Measurements from ENCODE around the gene FOXA2.

FOXA2 gene

DNA sequence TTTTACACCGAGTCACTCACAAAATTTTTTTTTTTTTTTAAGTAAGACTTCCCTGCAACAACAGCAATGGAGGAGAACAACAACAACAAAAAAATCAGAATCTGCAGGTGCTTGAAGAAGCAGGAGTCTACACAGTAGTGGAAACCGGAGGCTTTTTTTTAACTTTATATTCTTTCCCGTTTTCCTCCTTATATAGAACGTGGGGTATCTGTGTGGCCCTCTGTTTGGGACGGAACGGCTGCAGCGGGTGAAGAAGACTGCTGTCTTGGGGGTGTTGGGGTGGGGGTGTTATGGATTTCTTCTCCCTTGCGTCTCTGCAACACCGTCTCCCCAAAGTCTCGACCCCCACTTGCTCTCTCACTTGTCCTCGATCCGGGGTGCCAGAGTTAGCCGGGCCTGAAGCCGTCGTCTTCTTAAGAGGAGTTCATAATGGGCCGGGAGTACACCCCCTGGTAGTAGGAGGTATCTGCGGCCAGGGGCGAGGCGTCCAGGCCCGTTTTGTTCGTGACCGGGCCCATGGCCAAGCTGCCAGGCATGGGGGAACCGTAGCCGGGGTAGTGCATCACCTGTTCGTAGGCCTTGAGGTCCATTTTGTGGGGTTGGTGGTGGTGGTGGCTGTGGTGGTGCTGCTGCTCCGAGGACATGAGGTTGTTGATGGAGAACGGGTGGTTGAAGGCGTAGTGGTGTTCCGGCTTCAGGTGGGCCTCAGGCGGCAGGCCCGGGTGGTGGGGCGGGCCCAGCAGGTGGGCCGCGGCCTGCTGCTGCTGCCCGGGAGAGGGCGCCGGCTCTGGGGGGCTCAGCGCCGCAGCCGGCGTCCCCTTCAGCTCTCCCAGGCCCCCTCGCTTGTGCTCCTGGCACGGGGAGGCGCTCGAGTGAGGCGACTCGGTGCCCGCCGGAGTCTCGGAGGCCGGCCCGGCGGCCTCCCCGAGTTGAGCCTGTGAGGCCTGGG is 2.7 kb downstream of the FOXA2 start:
- no peaks in the 10 kb centered on the region for H3K36me3 Mint-ChIP-seq (ENCODE audit: insufficient read depth)
- no peaks in the 10 kb centered on the region for H3K4me1 Mint-ChIP-seq
- peak overlapping the region; percentile 59 for H3K27ac Mint-ChIP-seq (ENCODE audit: low read depth)
- DNase-seq (ENCODE audit: low spot score in 2 of 2) (no peak), ATAC-seq (replicated peaks; ENCODE audit: extremely low read depth, poor library complexity, severe bottlenecking) (no peak)
- H3K4me3 Mint-ChIP-seq, result no peak overlapping the region
- H3K9me3 Mint-ChIP-seq, result no peaks in the 10 kb centered on the region
- H3K27me3 Mint-ChIP-seq, result peaks cover 64% of the 10 kb centered on the region

DNA sequence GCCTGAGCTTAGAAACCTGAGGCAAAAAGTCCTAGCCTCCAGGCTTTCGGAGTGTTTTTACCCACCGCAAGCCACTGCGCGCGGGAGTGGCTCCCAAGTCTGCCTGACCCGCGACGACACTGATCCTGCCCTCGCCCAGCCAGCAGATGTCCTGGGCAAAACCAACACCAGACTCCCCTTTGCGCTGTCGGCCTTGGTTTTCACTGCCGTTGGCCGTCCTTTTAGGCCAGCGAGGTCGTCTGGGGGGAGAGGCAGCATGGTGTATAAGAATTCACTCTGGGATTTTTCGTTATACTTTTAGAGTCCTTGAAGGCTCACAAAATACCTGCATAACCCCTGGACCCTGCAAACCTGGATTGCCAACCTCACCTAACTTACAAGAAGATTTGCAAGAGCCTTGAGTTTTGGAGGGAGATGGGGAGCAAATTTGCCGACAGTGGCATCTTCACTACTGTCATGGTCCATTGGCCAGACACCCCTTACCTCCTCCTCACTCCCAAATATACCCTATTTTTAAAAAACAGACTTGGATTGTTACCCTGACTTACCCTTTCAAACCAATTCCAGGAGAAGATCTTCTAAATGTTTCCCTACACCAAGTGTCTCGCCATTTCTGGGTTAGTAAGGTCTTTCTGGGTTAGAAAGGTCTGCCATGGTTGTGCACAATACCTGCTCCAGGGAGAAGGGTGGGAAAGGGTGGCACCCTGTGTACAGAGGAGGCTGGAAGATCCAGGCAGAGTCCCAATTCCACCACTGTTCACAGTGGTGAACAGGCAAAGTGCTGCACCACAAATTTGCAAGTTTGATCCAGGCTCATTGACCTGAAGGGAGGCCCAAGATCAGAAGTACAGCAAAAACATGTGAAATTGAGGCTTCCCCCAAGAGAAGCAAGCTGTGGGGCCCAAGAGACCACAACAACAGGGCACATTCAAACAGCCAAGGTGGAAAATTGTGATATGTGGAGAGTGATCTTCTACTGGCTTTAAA is 4.4 kb downstream of the FOXA2 start:
- H3K4me3 Mint-ChIP-seq, result no peak overlapping the region
- H3K27ac Mint-ChIP-seq (ENCODE audit: low read depth), result no peak overlapping the region
- peaks cover 3% of the 10 kb centered on the region for H3K9me3 Mint-ChIP-seq
- DNase-seq (ENCODE audit: low spot score in 2 of 2), result no peak
- H3K36me3 Mint-ChIP-seq (ENCODE audit: insufficient read depth), result no peaks in the 10 kb centered on the region
- no peaks in the 10 kb centered on the region for H3K4me1 Mint-ChIP-seq
- ATAC-seq (replicated peaks; ENCODE audit: extremely low read depth, poor library complexity, severe bottlenecking), result no peak
- H3K27me3 Mint-ChIP-seq, result peaks cover 67% of the 10 kb centered on the region

DNA sequence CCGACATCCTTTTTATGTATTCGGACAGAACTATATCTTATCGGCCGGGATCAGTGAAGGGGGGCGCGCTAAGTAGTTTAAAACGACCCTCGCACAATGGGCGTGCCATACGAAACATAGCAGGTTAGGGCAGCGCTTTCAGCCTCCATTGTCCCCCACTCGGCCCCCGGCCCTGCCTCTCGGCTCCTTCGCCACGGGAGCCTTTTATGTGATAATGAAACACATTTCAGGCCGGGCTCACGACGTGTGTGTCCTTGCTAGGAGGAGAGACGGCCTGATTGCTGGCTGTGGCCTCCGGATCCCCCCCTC is 5.3 kb downstream of the FOXA2 start:
- ATAC-seq (replicated peaks; ENCODE audit: extremely low read depth, poor library complexity, severe bottlenecking) (no peak), DNase-seq (ENCODE audit: low spot score in 2 of 2) (no peak)
- H3K4me3 Mint-ChIP-seq, result no peak overlapping the region
- no peaks in the 10 kb centered on the region for H3K36me3 Mint-ChIP-seq (ENCODE audit: insufficient read depth)
- H3K27me3 Mint-ChIP-seq, result peaks cover 74% of the 10 kb centered on the region
- H3K27ac Mint-ChIP-seq (ENCODE audit: low read depth), result no peak overlapping the region
- H3K9me3 Mint-ChIP-seq, result peaks cover 5% of the 10 kb centered on the region
- H3K4me1 Mint-ChIP-seq, result no peaks in the 10 kb centered on the region

DNA sequence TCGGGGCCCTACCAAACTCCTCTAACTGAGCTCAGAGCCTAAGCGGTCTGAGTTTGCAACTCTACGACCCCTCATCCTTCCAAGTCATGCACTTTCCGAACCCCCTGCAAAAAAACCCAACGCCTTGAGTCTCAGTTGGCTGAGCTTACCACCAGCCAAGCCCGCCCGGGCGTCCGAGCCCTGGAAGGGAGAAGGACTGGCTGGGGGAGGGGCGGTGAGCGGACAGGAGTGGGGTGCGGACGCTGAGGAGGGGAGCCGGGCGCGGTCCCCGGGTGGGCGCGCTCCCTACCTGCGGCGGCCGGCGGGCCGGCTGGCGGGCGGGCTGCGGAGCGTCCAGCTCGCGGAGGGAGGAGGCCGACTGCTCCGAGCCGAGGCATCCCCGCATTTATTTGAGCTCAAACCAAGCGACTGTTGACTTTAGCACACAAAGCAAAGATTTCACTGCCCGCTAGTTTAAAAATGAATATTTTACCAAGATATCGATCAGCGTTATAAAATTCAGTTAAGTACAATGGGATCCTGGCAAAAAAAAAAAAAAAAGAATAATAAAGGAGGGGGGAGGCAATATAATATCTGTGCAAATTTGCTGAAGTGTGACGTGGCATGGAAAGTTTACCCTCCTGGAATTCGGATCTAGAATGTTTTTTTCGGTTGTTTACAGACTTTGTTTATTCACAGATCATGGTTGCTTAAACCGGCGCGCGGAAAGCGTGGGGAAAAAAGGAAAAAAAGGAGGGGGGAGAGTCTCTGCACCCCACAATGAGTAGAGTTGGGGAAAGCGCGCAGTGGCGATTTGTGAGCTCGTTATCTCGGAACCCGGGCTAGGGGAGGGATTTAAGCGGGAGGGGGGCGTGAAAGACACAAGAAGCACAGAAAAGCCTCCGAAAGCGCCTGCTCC is 5.9 kb downstream of the FOXA2 start:
- H3K4me1 Mint-ChIP-seq, result no peaks in the 10 kb centered on the region
- H3K27me3 Mint-ChIP-seq, result peaks cover 74% of the 10 kb centered on the region
- H3K9me3 Mint-ChIP-seq, result peaks cover 5% of the 10 kb centered on the region
- DNase-seq (ENCODE audit: low spot score in 2 of 2), result no peak
- H3K27ac Mint-ChIP-seq (ENCODE audit: low read depth), result no peak overlapping the region
- H3K36me3 Mint-ChIP-seq (ENCODE audit: insufficient read depth), result no peaks in the 10 kb centered on the region
- H3K4me3 Mint-ChIP-seq, result no peak overlapping the region
- no peak for ATAC-seq (replicated peaks; ENCODE audit: extremely low read depth, poor library complexity, severe bottlenecking)

DNA sequence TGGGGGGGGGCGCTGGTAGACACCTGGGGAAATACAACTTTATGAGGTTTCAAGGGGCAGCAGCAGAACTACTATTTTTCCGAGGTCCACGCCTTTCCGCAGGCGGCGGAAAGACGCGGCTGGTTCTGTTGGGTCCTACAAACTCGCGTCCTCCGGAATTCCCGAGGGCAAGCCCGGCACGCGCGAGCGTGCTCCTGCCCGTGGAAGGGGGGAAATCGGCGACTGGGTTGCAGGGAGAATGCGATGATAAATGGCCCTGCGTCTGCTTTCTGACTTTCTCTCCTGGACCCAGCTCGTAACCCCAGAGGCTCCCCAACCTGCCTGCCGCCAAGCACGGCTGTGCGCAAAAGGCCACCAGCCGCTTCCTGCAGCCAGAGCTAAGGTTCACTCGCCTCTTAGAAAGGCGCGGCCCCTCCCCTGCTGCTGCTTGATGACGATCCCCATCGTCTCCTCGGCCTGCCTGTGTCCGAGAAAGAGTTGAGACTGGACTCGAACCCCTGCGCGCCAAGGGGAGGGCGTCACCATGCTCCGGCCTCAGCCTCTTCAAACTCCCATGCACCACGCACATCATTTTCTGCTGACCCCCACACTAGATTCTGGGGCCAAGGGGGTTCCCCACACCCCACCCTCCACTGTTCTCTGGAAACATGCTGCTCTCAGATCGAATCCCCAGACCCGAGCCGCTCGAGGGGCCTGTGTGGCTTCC is 6.7 kb downstream of the FOXA2 start:
- no peaks in the 10 kb centered on the region for H3K4me1 Mint-ChIP-seq
- H3K9me3 Mint-ChIP-seq, result peaks cover 5% of the 10 kb centered on the region
- no peaks in the 10 kb centered on the region for H3K36me3 Mint-ChIP-seq (ENCODE audit: insufficient read depth)
- H3K4me3 Mint-ChIP-seq, result no peak overlapping the region
- no peak for ATAC-seq (replicated peaks; ENCODE audit: extremely low read depth, poor library complexity, severe bottlenecking)
- DNase-seq (ENCODE audit: low spot score in 2 of 2), result no peak
- H3K27me3 Mint-ChIP-seq, result peaks cover 74% of the 10 kb centered on the region
- H3K27ac Mint-ChIP-seq (ENCODE audit: low read depth), result no peak overlapping the region

DNA sequence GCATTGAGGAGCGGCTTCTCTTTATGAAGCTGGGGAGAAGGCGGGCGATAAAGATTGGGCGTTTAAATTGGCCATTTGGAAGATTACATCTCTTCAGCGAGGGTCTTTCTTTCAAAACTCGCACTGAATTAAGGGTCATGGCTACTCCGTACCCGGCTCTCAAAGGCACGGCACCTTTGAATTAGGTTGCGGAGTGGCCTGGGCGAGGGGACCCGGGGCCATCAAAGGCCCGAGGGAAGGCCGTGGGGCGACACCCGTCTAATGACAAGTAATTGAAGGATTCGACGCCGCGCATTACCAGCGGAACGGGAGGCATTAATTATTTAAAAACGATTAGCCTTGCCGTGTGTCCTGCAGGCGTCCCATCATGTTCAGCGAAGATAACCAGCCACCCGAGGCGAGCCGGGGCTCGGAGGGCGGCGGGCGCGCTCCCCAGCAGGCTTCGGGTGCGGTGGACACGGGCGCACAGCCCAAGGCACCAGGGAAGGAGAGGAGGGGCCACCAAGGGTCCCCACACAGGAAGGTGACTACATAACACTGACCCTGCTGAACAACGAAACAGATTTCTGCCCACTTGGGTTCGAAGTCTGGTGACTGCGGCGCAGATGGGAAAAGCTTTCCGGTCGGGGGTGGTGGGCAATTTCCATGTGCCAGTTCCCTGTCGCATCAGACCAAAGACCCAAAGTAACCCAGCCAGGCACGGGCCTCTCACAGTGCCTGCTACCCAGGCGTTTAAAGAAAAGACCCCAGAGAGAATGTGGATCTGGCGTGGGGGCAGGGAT is 7.4 kb downstream of the FOXA2 start:
- DNase-seq (ENCODE audit: low spot score in 2 of 2) (no peak), ATAC-seq (replicated peaks; ENCODE audit: extremely low read depth, poor library complexity, severe bottlenecking) (no peak)
- no peaks in the 10 kb centered on the region for H3K4me1 Mint-ChIP-seq
- no peak overlapping the region for H3K27ac Mint-ChIP-seq (ENCODE audit: low read depth)
- H3K4me3 Mint-ChIP-seq, result no peak overlapping the region
- peaks cover 76% of the 10 kb centered on the region for H3K27me3 Mint-ChIP-seq
- H3K9me3 Mint-ChIP-seq, result peaks cover 5% of the 10 kb centered on the region
- no peaks in the 10 kb centered on the region for H3K36me3 Mint-ChIP-seq (ENCODE audit: insufficient read depth)

DNA sequence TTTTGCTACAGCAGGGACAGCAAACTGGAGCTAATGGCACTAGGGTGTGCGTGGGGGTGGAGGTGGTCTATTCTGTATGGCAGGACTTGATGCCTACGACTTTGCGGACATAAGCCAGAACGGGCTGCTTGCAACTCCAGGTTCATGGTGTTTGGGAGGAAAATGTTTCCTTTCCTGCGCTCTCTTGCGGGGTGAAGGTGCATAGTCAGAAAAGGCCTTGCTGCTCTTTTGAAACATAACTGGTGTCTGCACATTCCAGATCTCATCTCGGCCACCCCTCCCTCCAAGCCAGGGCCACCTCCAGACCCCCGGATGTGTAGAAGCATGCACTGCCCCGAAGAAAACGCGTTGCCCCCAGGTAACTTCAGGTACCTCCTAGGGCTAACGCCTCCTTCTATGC is 8.1 kb downstream of the FOXA2 start:
- ATAC-seq (replicated peaks; ENCODE audit: extremely low read depth, poor library complexity, severe bottlenecking) (no peak), DNase-seq (ENCODE audit: low spot score in 2 of 2) (no peak)
- Mint-ChIP-seq H3K36me3 (ENCODE audit: insufficient read depth) (no peaks in the 10 kb centered on the region), H3K4me3 (no peak overlapping the region), H3K9me3 (peaks cover 5% of the 10 kb centered on the region), H3K4me1 (no peaks in the 10 kb centered on the region), H3K27ac (ENCODE audit: low read depth) (no peak overlapping the region), H3K27me3 (peaks cover 76% of the 10 kb centered on the region)

DNA sequence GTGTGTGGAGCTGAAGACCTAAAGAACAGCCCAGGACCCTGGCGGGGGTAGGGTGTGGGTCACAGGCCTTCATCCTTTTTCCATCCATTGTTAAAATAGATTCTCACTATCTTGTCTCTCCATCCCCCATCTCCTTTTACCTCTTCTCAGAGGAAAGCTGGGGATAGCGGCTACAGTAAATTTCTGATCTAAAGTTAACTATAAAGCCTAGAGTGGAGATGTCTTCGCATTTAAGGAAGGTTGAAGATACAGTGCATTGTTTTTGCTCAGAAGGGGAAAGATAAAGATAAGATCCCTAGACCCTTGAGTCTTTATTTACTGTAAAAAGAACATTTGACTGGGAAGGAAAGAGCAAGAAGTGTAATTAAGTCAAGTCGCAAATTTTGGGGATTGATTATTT is 8.6 kb downstream of the FOXA2 start:
- Mint-ChIP-seq H3K4me3 (no peak overlapping the region), H3K36me3 (ENCODE audit: insufficient read depth) (no peaks in the 10 kb centered on the region), H3K4me1 (no peaks in the 10 kb centered on the region), H3K27me3 (peaks cover 76% of the 10 kb centered on the region), H3K9me3 (peaks cover 5% of the 10 kb centered on the region), H3K27ac (ENCODE audit: low read depth) (no peak overlapping the region)
- ATAC-seq (replicated peaks; ENCODE audit: extremely low read depth, poor library complexity, severe bottlenecking), result no peak
- no peak for DNase-seq (ENCODE audit: low spot score in 2 of 2)

DNA sequence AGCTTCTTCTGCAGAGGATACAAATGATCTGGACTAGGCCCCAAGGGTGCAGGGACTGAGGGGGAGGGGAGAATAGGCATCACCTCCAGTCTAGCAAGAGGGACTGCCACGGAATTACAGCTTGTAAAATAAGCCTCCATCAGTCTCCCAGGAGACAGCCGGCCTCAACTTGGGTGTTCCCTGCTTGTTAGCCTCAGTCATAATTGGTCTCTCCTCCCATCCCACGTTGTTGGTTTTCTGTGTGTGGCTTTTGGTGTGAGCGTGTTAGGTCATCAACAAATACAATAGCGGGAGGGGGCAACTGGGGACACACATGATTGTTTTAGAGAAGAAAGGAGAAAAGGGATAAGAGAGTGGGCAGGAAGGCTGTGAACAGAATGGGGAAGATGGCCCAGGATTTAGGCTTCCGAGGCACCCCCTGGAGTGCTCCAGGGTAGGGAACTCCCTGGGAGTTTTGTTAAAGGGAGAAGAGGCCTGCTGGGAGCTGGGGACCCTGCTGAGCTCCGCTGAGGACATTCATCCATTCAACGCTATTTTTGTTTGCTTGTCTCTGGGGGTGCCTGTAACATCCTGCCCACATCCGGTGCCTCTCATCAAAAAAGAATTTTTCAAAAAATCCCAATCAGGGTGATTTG is 9.2 kb downstream of the FOXA2 start:
- ATAC-seq (replicated peaks; ENCODE audit: extremely low read depth, poor library complexity, severe bottlenecking) (no peak), DNase-seq (ENCODE audit: low spot score in 2 of 2) (no peak)
- Mint-ChIP-seq H3K27me3 (peaks cover 73% of the 10 kb centered on the region), H3K4me3 (no peak overlapping the region), H3K4me1 (no peaks in the 10 kb centered on the region), H3K27ac (ENCODE audit: low read depth) (no peak overlapping the region), H3K9me3 (peaks cover 5% of the 10 kb centered on the region), H3K36me3 (ENCODE audit: insufficient read depth) (no peaks in the 10 kb centered on the region)

DNA sequence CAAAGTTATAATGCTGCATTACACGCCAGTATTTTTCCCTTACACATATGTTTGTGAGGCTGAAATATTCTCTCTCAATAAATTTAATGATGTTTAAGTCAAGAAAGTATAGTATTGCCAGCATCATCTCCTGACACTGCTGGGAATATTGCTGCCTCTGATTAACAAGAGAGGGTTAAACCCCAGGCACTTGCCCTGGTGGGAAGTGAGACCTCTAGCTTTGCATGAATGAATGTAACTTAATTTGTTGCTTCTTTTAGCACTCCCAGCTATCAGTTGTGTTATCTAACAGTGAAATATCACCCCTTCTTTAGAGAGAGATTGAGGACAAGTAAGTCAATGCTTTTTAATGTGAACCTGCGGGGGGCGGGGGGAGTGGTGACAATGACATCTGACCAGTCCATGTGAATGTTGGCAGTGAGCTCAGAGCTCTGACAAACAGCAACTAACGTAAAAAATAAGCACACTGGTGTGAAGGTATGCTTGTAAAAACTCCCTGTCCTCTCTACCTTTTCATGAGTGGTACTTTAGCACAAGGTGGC is 9.8 kb downstream of the FOXA2 start:
- Mint-ChIP-seq H3K36me3 (ENCODE audit: insufficient read depth) (no peaks in the 10 kb centered on the region), H3K27me3 (peaks cover 69% of the 10 kb centered on the region), H3K27ac (ENCODE audit: low read depth) (no peak overlapping the region), H3K4me1 (no peaks in the 10 kb centered on the region), H3K9me3 (peaks cover 5% of the 10 kb centered on the region), H3K4me3 (no peak overlapping the region)
- DNase-seq (ENCODE audit: low spot score in 2 of 2), result no peak
- no peak for ATAC-seq (replicated peaks; ENCODE audit: extremely low read depth, poor library complexity, severe bottlenecking)

DNA sequence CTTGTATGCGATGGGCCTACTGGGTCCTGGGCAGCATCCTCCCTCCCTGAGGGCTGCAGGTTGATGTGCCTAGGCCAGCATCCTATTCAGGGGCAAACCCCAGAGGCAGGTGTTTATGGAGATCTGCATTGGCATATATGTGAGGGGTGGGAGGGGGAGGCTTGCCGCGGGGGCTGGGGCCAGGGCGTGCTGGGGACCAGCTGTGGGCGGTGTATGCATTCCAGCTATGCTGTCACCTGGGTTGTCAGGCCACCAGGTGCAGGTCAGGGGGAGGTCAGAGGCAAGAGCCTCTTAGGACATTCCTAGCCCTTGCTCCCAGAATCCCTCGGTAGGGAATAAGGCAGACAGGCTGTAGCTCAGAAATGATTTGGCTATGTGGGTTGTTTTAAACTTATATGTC is 11.9 kb downstream of the FOXA2 start:
- DNase-seq (ENCODE audit: low spot score in 2 of 2), result no peak
- peaks cover 5% of the 10 kb centered on the region for H3K9me3 Mint-ChIP-seq
- no peaks in the 10 kb centered on the region for H3K4me1 Mint-ChIP-seq
- peaks cover 72% of the 10 kb centered on the region for H3K27me3 Mint-ChIP-seq
- no peak for ATAC-seq (replicated peaks; ENCODE audit: extremely low read depth, poor library complexity, severe bottlenecking)
- H3K27ac Mint-ChIP-seq (ENCODE audit: low read depth), result no peak overlapping the region
- no peak overlapping the region for H3K4me3 Mint-ChIP-seq
- no peaks in the 10 kb centered on the region for H3K36me3 Mint-ChIP-seq (ENCODE audit: insufficient read depth)
